Loucy (cell line): ENCODE measurements around the gene CASP10.

Experiments used
- H2AFZ ChIP-seq: fragments of 200-600 bp; sonication (generic); 2 replicates; pipeline ENCODE4 v1.6.0; 2016; ENCODE audit warnings: antibody characterized with exemption, mild to moderate bottlenecking, low read length, moderate library complexity
- H3F3A ChIP-seq: fragments of 200-600 bp; 2 replicates; pipeline ENCODE4 v1.6.0; 2016; ENCODE audit warnings: antibody characterized with exemption, low read depth, mild to moderate bottlenecking
- H3K27me3 ChIP-seq: fragments of 200-600 bp; sonication (generic); 2 replicates; pipeline ENCODE4 v1.6.1; 2014; ENCODE audit warnings: low read length, mild to moderate bottlenecking; ENCODE audit not compliant: insufficient read depth, poor library complexity, severe bottlenecking
- H3K36me3 ChIP-seq: fragments of 200-600 bp; sonication (generic); 2 replicates; pipeline ENCODE4 v1.6.1; 2016; ENCODE audit warnings: low read length; ENCODE audit not compliant: insufficient read depth
- H3K4me1 ChIP-seq: fragments of 200-600 bp; sonication (generic); 2 replicates; pipeline ENCODE4 v1.5.1; 2014; ENCODE audit warnings: low read length, mild to moderate bottlenecking; ENCODE audit not compliant: insufficient read depth, poor library complexity, severe bottlenecking
- H3K4me2 ChIP-seq: fragments of 200-600 bp; sonication (generic); 2 replicates; pipeline ENCODE4 v1.6.0; 2014; ENCODE audit warnings: antibody characterized with exemption, low read length, low read depth, mild to moderate bottlenecking; ENCODE audit not compliant: poor library complexity, severe bottlenecking
- H3K4me3 ChIP-seq: fragments of 200-600 bp; sonication (generic); 2 replicates; pipeline ENCODE4 v1.5.1; 2014; ENCODE audit warnings: low read length, mild to moderate bottlenecking, mixed read lengths; ENCODE audit not compliant: poor library complexity, severe bottlenecking
- H3K79me2 ChIP-seq: fragments of 200-600 bp; sonication (generic); 2 replicates; pipeline ENCODE4 v1.6.1; 2014; ENCODE audit warnings: low read length; ENCODE audit not compliant: insufficient read depth
- H3K9ac ChIP-seq: fragments of 200-600 bp; sonication (generic); 2 replicates; pipeline ENCODE4 v1.6.0; 2014; ENCODE audit warnings: mild to moderate bottlenecking, low read depth, low read length, moderate library complexity; ENCODE audit not compliant: poor library complexity, severe bottlenecking
- H3K9me2 ChIP-seq: fragments of 200-600 bp; sonication (generic); replicated peaks from 2 replicates; pipeline ENCODE4 v1.6.1; 2016; ENCODE audit warnings: low read depth, low read length, mixed read lengths
- H3K9me3 ChIP-seq: fragments of 200-600 bp; sonication (generic); 2 replicates; pipeline ENCODE4 v1.6.1; 2014; ENCODE audit warnings: mild to moderate bottlenecking, antibody characterized with exemption, low read length, low read depth; ENCODE audit not compliant: insufficient read depth
- H4K20me1 ChIP-seq: fragments of 200-600 bp; sonication (generic); 2 replicates; pipeline ENCODE4 v1.6.0; 2014; ENCODE audit warnings: antibody characterized with exemption, low read length, mild to moderate bottlenecking; ENCODE audit not compliant: insufficient read depth, poor library complexity, severe bottlenecking
- CTCF ChIP-seq: fragments of 200-600 bp; sonication (generic); conservative IDR thresholded peaks from 2 replicates; pipeline ENCODE4 v1.5.1; 2014; ENCODE audit warnings: mild to moderate bottlenecking, antibody characterized with exemption, low read length
- EZH2phosphoT487 ChIP-seq: fragments of 200-600 bp; IDR thresholded peaks from 2 replicates; pipeline ENCODE4 v1.6.1; 2018; ENCODE audit warnings: antibody characterized with exemption, mild to moderate bottlenecking, moderate library complexity, borderline replicate concordance

Gene CASP10

DNA sequence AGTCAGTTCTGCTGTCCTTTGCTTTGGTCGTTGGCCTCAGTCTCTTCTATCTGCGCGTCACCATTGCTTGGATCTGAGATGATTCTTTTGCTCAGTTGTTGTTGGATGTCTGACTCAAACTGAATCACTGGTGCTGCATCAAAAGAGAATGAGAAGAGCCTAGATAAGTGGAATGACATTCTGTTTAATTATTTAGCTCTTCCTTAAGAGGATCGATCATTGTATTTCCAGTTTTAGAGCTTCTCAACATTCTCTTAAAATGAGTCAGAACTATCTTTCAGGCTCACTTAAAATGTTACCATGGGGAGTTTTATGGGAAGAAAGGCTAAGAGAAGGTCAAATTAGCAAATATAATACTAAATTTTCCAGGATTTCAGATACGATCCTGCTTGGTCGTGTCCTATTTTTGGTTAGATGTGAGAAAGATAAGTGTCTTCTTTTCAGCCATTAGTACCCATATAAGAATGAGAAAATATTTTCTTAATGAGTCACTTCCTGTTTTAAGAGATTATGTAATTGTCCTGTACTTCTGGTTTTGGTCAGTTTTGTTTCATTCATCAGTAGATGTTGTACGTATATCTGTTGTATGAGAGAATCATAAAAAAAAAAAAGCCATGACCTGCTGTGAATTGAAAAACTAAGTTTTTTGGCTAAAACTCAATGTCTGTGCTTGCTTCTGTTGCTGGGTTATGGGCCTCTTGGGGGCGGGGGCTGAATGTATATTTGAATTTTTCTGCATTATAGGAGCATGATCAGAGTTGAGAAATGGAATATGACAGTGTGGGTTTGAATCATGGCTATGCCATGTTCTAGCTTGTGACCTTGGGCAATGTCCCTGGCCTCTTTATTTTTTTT is 31.6 kb upstream of the CASP10 start:
- H3F3A ChIP-seq, result no peaks in the 10 kb centered on the region
- no peaks in the 10 kb centered on the region for H3K27me3 ChIP-seq
- H3K9me3 ChIP-seq, result no peaks in the 10 kb centered on the region
- TF ChIP-seq CTCF, result no peak
- no peak for TF ChIP-seq EZH2phosphoT487
- no peaks in the 10 kb centered on the region for H3K9me2 ChIP-seq
- H2AFZ ChIP-seq, result no peak overlapping the region
- no peaks in the 10 kb centered on the region for H3K79me2 ChIP-seq
- H3K4me3 ChIP-seq, result no peak overlapping the region
- H3K4me2 ChIP-seq, result no peak overlapping the region
- H3K9ac ChIP-seq, result no peak overlapping the region
- no peaks in the 10 kb centered on the region for H4K20me1 ChIP-seq
- H3K36me3 ChIP-seq, result peaks cover 32% of the 10 kb centered on the region; the same call in 1 of the 2 replicates
- H3K4me1 ChIP-seq, result peaks cover 3% of the 10 kb centered on the region

- Histone ChIP-seq H3K4me3 (no peak overlapping the region), H3K9ac (no peak overlapping the region), H4K20me1 (no peaks in the 10 kb centered on the region), H3F3A (no peaks in the 10 kb centered on the region), H3K79me2 (no peaks in the 10 kb centered on the region), H3K4me2 (no peak overlapping the region), H3K9me3 (no peaks in the 10 kb centered on the region), H3K36me3 (peaks cover 39% of the 10 kb centered on the region; the same call in 1 of the 2 replicates), H3K9me2 (no peaks in the 10 kb centered on the region), H3K4me1 (peaks cover 3% of the 10 kb centered on the region), H2AFZ (no peak overlapping the region), H3K27me3 (no peaks in the 10 kb centered on the region)
- no peak for TF ChIP-seq CTCF
- no peak for TF ChIP-seq EZH2phosphoT487
These were observed 30.4 kb upstream of the CASP10 start for GRCh38 chr2:201152517-201152916.

- Histone ChIP-seq H3F3A (no peaks in the 10 kb centered on the region), H3K4me2 (no peak overlapping the region), H3K36me3 (peaks cover 41% of the 10 kb centered on the region; the same call in 1 of the 2 replicates)
These were observed 29.7 kb upstream of the CASP10 start for GRCh38 chr2:201152999-201153815.

More at GRCh38 chr2:201152999-201153815, 29.7 kb upstream of the CASP10 start:
- H3K4me1 ChIP-seq, result peaks cover 9% of the 10 kb centered on the region
- no peaks in the 10 kb centered on the region for H3K79me2 ChIP-seq
- H3K27me3 ChIP-seq, result no peaks in the 10 kb centered on the region
- H4K20me1 ChIP-seq, result no peaks in the 10 kb centered on the region
- no peaks in the 10 kb centered on the region for H3K9me3 ChIP-seq
- H3K9ac ChIP-seq, result no peak overlapping the region
- no peaks in the 10 kb centered on the region for H3K9me2 ChIP-seq
- H2AFZ ChIP-seq, result no peak overlapping the region
- TF ChIP-seq CTCF (no peak), EZH2phosphoT487 (no peak)
- H3K4me3 ChIP-seq, result no peak overlapping the region
